Measurements from ENCODE around the gene LRRC46. TPM values are rescaled to one million over a fixed set of nuclear protein-coding genes. Genes with fewer than 3 reads are reported as not detected.

Gene LRRC46
- total RNA-seq, 1 experiment from 2014 or later: 0.31 TPM

DNA sequence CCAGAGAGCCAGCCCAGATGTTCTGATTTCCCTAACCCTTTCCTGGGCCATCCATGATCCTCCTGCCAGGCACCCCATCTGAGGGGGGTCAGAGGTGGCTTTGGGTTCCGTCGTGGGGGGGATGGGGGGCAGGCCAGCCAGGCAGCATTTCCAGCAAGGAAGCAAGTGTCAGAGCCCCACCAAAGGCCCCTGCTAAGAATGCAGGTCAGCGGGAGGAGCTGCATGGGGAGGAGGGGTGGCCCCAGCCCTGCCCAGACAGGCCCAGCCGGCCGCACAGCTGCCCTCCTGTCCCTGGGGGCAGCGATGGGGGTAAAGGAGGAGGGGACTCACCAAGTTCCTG lies 11.9 kb downstream of the LRRC46 start:
- Histone ChIP-seq H3K56ac (ENCODE audit: insufficient read length, low read depth, low read length) (no peak overlapping the region), H3K27ac (ENCODE audit: insufficient read length, low read depth, low read length) (no peak overlapping the region), H4K91ac (ENCODE audit: insufficient read length, low read depth, low read length) (no peak overlapping the region), H3K79me2 (ENCODE audit: insufficient read depth, low read length) (no peaks in the 10 kb centered on the region; the same call in 1 of the 2 replicates), H3K9me3 (ENCODE audit: control insufficient read depth, low read depth, low read length) (no peaks in the 10 kb centered on the region), H3K4me2 (ENCODE audit: insufficient read depth, insufficient read length, low read length) (no peak overlapping the region), H3K27me3 (ENCODE audit: insufficient read depth, low read length) (peaks cover 22% of the 10 kb centered on the region), H2BK12ac (ENCODE audit: insufficient read length, low read depth, low read length) (no peak overlapping the region), H2AK5ac (ENCODE audit: insufficient read length, low read length) (no peak overlapping the region), H3K18ac (ENCODE audit: insufficient read length, low read depth, low read length) (no peak overlapping the region), H3K23ac (ENCODE audit: insufficient read length, low read depth, low read length) (no peak overlapping the region), H2BK5ac (ENCODE audit: insufficient read length, low read length) (no peak overlapping the region), H4K5ac (ENCODE audit: insufficient read length, low read depth, low read length) (no peak overlapping the region), H3K4me1 (ENCODE audit: insufficient read depth, low read length) (no peaks in the 10 kb centered on the region; the same call in 1 of the 2 replicates), H3K4ac (ENCODE audit: low read depth, low read length) (no peak overlapping the region), H3K79me1 (ENCODE audit: insufficient read depth, low read depth, low read length, poor library complexity, severe bottlenecking) (no peaks in the 10 kb centered on the region), H3K23me2 (ENCODE audit: insufficient read length, low read depth, low read length, poor library complexity, severe bottlenecking) (peaks cover 10% of the 10 kb centered on the region), H3K9ac (ENCODE audit: extremely low read depth, insufficient read length, low read length) (no peak overlapping the region), H2BK20ac (ENCODE audit: low read depth, low read length, poor library complexity, severe bottlenecking) (no peak overlapping the region), H2BK15ac (ENCODE audit: low read depth, low read length) (no peak overlapping the region), H3T11ph (ENCODE audit: low read length) (no peak overlapping the region), H3K14ac (ENCODE audit: insufficient read depth, low read length) (no peak overlapping the region), H2BK120ac (ENCODE audit: low read depth, low read length, poor library complexity, severe bottlenecking) (no peak overlapping the region), H4K20me1 (ENCODE audit: control insufficient read depth, insufficient read depth, insufficient read length) (no peaks in the 10 kb centered on the region), H4K8ac (replicated peaks; ENCODE audit: insufficient read length, low read depth, low read length) (no peak overlapping the region), H2AFZ (ENCODE audit: low read length) (no peak overlapping the region)
- Mint-ChIP-seq H3K9me3 (no peaks in the 10 kb centered on the region), H3K27me3 (ENCODE audit: low read depth) (peaks cover 47% of the 10 kb centered on the region), H3K27ac (no peak overlapping the region), H3K36me3 (ENCODE audit: insufficient read depth in 1 of 3, low read depth in 3 of 3) (peaks cover 0 to 5% (median 0%) of the 10 kb centered on the region in 3 experiments; a peak in 3 of 7 replicates), H3K4me3 (no peak overlapping the region), H3K4me1 (peaks cover 33 to 53% of the 10 kb centered on the region in 2 experiments)
- no peak for DNase-seq
- no CpG with 5 or more reads among the region's 6 CpGs for WGBS (ENCODE audit: extremely low coverage, insufficient read length, low lambda C conversion rate)
- TF ChIP-seq, protein P1, sequence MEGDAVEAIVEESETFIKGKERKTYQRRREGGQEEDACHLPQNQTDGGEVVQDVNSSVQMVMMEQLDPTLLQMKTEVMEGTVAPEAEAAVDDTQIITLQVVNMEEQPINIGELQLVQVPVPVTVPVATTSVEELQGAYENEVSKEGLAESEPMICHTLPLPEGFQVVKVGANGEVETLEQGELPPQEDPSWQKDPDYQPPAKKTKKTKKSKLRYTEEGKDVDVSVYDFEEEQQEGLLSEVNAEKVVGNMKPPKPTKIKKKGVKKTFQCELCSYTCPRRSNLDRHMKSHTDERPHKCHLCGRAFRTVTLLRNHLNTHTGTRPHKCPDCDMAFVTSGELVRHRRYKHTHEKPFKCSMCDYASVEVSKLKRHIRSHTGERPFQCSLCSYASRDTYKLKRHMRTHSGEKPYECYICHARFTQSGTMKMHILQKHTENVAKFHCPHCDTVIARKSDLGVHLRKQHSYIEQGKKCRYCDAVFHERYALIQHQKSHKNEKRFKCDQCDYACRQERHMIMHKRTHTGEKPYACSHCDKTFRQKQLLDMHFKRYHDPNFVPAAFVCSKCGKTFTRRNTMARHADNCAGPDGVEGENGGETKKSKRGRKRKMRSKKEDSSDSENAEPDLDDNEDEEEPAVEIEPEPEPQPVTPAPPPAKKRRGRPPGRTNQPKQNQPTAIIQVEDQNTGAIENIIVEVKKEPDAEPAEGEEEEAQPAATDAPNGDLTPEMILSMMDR (conservative IDR thresholded peaks at IDR 0.05): 0 out of 3 replicates have a peak, but pooled peaks have one; percentile 15

All from H9 (cell line).